GM23248 (cell line): ENCODE data around the gene PLA2G2F. TPM values are rescaled to one million over a fixed set of nuclear protein-coding genes. Genes with fewer than 3 reads are reported as not detected.

Experiments
- DNase-seq: peaks from one replicate; pipeline ENCODE4 v3.0.0-alpha.2; 2015
- H2AFZ ChIP-seq: fragments of 200-600 bp; sonication (generic); 2 replicates; pipeline ENCODE4 v1.6.1; 2016; ENCODE audit warnings: antibody characterized with exemption
- H3F3A ChIP-seq: fragments of 200-600 bp; sonication (generic); 2 replicates; pipeline ENCODE4 v1.6.1; 2016; ENCODE audit warnings: mild to moderate bottlenecking, antibody characterized with exemption, mixed run types; ENCODE audit not compliant: insufficient read depth
- H3K27ac ChIP-seq: fragments of 200-600 bp; sonication (generic); 2 replicates; pipeline ENCODE4 v1.5.1; 2016; ENCODE audit warnings: mild to moderate bottlenecking
- H3K27me3 ChIP-seq: fragments of 200-600 bp; sonication (generic); replicated peaks from 2 replicates; pipeline ENCODE4 v1.6.1; 2016; ENCODE audit warnings: mild to moderate bottlenecking; ENCODE audit not compliant: insufficient read depth
- H3K36me3 ChIP-seq: fragments of 200-600 bp; sonication (generic); 2 replicates; pipeline ENCODE4 v1.6.1; 2016; ENCODE audit warnings: low read depth, mild to moderate bottlenecking
- H3K4me1 ChIP-seq: fragments of 200-600 bp; sonication (generic); 2 replicates; pipeline ENCODE4 v1.6.1; 2016; ENCODE audit warnings: mild to moderate bottlenecking; ENCODE audit not compliant: insufficient read depth
- H3K4me2 ChIP-seq: fragments of 200-600 bp; sonication (generic); one replicate; pipeline ENCODE4 v1.6.1; 2016; ENCODE audit warnings: mild to moderate bottlenecking; ENCODE audit not compliant: unreplicated experiment
- H3K4me3 ChIP-seq: fragments of 200-600 bp; sonication (generic); 2 replicates; pipeline ENCODE4 v1.5.1; 2016; ENCODE audit warnings: mild to moderate bottlenecking
- H3K79me2 ChIP-seq: fragments of 200-600 bp; sonication (generic); 2 replicates; pipeline ENCODE4 v1.6.1; 2016; ENCODE audit warnings: mild to moderate bottlenecking; ENCODE audit not compliant: insufficient read depth
- H3K9ac ChIP-seq: fragments of 200-600 bp; sonication (generic); 2 replicates; pipeline ENCODE4 v1.6.1; 2016; ENCODE audit warnings: mild to moderate bottlenecking
- H3K9me2 ChIP-seq: fragments of 200-600 bp; sonication (generic); 2 replicates; pipeline ENCODE4 v1.6.1; 2016; ENCODE audit warnings: mixed run types, mild to moderate bottlenecking, moderate library complexity; ENCODE audit not compliant: insufficient read depth
- H3K9me3 ChIP-seq: fragments of 200-600 bp; sonication (generic); one replicate; pipeline ENCODE4 v1.6.1; 2017; ENCODE audit warnings: low read depth
- H4K20me1 ChIP-seq: fragments of 200-600 bp; sonication (generic); 2 replicates; pipeline ENCODE4 v1.6.0; 2016; ENCODE audit not compliant: insufficient read depth
- EZH2 ChIP-seq: fragments of 200-600 bp; sonication (generic); IDR thresholded peaks from 2 replicates; pipeline ENCODE4 v1.6.1; 2018; ENCODE audit warnings: antibody characterized with exemption, mild to moderate bottlenecking; ENCODE audit not compliant: insufficient read depth, poor library complexity, severe bottlenecking
- EZH2phosphoT487 ChIP-seq: fragments of 200-600 bp; sonication (generic); IDR thresholded peaks from 2 replicates; pipeline ENCODE4 v1.6.1; 2018; ENCODE audit warnings: antibody characterized with exemption, moderate library complexity, mild to moderate bottlenecking, low read depth; ENCODE audit not compliant: insufficient read depth
- WGBS, 2 experiments: methylation state at CpG; one replicate each; pipeline ENCODE4 v1.1.6; 2015 to 2017; ENCODE audit warnings: low lambda C conversion rate in 2 of 2, low coverage in 1 of 2; ENCODE audit errors: missing lambda C conversion rate in 2 of 2; 5-methylcytosine and 5-hydroxymethylcytosine counted together
- in situ Hi-C: fragments of 300-500 bp; cut with MboI; formaldehyde crosslinking; loops from 2 replicates; pipeline ENCODE4 v1.15.0; 2020
- polyA plus RNA-seq: library from polyadenylated mRNA; unstranded; fragments of >200 nt; fragmentation: Nextera tagmentation; extraction: Ambion mirVana; gene quantifications from 2 replicates; pipeline ENCODE4 v1.2.1, GENCODE V29; 2016
- total RNA-seq: library from RNA; depleted of rRNA; stranded (reverse); fragments of >200 nt; shearing (Covaris generic); gene quantifications from 2 replicates; pipeline ENCODE4 v1.2.3, GENCODE V29; 2014

PLA2G2F gene
- total and polyA plus RNA-seq, 2 experiments from 2014 or later: not detected

DNA sequence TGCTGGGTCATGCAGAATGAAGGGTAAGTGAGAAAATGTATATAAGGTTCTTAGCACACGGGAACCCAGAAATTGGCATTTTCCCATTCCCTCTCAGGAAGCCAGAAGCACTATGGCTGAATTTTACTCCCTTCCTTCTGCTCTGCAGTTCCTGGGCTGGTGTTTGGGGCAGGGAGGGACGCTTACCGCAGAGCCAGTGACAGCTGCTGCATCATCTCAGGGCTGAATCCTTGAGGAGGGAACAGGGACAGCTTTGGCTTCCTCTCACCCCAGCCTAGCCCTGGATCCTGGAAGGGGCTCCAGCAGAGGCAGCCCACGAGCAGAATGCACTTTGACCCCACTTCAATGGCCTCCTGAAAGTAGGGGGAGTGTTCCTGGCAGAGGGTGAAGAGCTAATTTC lies 31.8 kb upstream of the PLA2G2F start:
- DNase-seq: no peak

DNA sequence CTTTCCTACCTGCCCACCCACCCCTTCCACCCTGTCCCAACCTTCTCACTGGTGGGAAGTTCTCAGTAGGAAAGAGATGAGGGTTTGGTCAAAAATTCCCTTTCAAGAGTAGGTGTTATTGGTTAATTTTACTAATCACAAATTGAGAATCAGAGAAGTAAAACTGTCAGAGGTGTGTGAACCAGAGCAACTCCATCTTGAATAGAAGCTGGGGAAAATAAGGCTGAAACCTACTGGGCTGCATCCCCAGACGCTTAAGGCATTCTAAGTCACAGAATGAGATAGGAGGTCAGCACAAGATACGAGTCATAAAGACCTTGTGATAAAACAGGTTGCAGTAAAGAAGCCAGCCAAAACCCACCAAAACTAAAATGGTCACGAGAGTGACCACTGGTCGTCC lies 31.3 kb upstream of the PLA2G2F start:
- Histone ChIP-seq H3K9me3 (no peaks in the 10 kb centered on the region), H3K9ac (no peak overlapping the region), H3K36me3 (no peaks in the 10 kb centered on the region), H3K4me3 (no peak overlapping the region), H3K79me2 (no peaks in the 10 kb centered on the region), H3K4me1 (peaks cover 20% of the 10 kb centered on the region), H3F3A (peaks cover 18% of the 10 kb centered on the region), H2AFZ (no peak overlapping the region), H3K27me3 (no peaks in the 10 kb centered on the region), H3K4me2 (no peak overlapping the region), H3K9me2 (no peaks in the 10 kb centered on the region), H4K20me1 (no peaks in the 10 kb centered on the region), H3K27ac (no peak overlapping the region)
- in situ Hi-C loops: no loop called here
- DNase-seq: no peak
- 89 to 96% methylated on average over 4 of the region's 4 CpGs for WGBS, 2 experiments
- TF ChIP-seq EZH2phosphoT487 (no peak), EZH2 (no peak)

More for the DNA sequence above, 31.8 kb upstream of the PLA2G2F start:
- Histone ChIP-seq H3K9ac (no peak overlapping the region), H3F3A (peaks cover 18% of the 10 kb centered on the region), H3K9me3 (no peaks in the 10 kb centered on the region), H3K4me2 (no peak overlapping the region), H3K27me3 (no peaks in the 10 kb centered on the region), H3K27ac (no peak overlapping the region), H3K79me2 (no peaks in the 10 kb centered on the region), H2AFZ (no peak overlapping the region), H3K9me2 (no peaks in the 10 kb centered on the region), H3K4me1 (peaks cover 24% of the 10 kb centered on the region), H4K20me1 (no peaks in the 10 kb centered on the region), H3K4me3 (no peak overlapping the region), H3K36me3 (no peaks in the 10 kb centered on the region)
- 87 to 88% methylated on average over 4 of the region's 4 CpGs for WGBS, 2 experiments
- in situ Hi-C loops: no loop called here
- no peak for TF ChIP-seq EZH2
- no peak for TF ChIP-seq EZH2phosphoT487

DNA sequence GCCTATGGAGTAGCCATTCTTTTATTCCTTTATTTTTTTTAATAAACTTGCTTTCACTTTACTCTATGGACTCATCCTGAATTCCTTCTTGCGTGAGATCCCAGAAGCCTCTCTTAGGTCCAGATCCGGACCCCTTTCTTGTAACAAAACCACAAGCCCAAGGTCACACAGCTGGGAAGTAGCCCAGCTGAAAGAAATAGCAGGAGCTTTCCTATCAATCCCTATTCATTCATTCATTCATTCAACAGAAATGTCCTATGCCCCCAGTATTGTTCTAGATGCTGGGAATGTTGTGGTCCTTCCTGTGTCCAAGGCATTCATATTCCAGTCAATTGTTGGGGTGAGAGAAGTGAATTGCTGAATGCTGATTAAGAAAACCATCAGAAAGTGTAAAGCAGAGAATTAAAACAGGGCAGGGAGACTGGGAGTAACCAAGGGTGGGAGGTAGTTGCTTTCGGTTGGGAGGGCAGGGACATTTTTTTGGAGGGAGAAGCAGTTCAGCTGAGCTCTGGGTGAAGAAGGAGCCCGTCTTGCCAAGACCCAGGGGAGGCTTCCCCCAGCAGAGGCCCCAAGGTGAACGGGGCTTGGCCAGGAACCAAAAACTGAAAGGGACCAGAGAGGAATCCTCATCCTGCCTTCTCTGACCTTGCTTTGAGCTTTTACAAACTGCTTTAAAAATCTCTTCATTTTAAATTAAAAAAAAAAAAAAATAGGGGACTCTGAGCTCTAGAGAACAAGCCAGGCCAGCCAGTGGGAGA lies 30.6 kb upstream of the PLA2G2F start:
- no peak for TF ChIP-seq EZH2
- no peak for TF ChIP-seq EZH2phosphoT487
- H3K9me3 ChIP-seq: no peaks in the 10 kb centered on the region
- no peaks in the 10 kb centered on the region for H3K27me3 ChIP-seq
- H3K4me1 ChIP-seq: peaks cover 13% of the 10 kb centered on the region
- H3K4me3 ChIP-seq: no peak overlapping the region
- no peak for DNase-seq
- peaks cover 12% of the 10 kb centered on the region for H3F3A ChIP-seq
- H4K20me1 ChIP-seq: no peaks in the 10 kb centered on the region
- in situ Hi-C loops: no loop called here
- H3K36me3 ChIP-seq: no peaks in the 10 kb centered on the region
- H3K79me2 ChIP-seq: no peaks in the 10 kb centered on the region
- no peak overlapping the region for H3K27ac ChIP-seq
- WGBS, 2 experiments: 76 to 80% methylated on average over 5 of the region's 5 CpGs
- no peak overlapping the region for H3K9ac ChIP-seq
- no peak overlapping the region for H2AFZ ChIP-seq
- H3K9me2 ChIP-seq: no peaks in the 10 kb centered on the region
- H3K4me2 ChIP-seq: no peak overlapping the region

DNA sequence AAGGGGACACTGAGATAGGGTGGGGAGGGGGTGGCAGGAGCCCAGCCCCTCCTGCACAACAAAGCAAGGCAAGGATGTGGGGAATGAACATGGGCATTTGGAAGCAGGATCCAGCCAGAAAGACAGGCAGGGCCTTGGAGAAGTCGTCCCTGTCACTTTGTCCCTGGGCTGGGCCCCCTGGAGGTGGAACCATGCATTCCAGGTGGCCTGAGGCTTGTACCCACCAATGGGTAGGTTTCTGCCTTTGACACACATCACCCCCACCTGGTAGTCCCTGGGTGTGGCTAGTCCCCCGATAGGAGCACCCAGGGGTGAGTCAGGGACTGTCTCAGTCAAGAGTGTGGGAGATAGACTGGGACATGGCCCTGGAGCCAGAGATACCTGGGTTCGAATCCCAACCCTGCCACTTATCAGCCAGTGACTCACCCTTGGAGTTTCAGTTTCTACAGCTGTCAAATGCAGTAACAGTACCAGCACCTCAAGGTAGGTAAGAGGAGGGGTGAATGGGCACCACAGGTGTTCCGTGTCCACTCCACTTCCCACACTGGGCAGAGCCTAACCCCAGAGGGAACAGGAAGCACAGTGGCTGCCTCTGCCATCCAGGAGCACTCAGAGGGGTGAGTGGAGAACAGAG lies 29.8 kb upstream of the PLA2G2F start:
- Histone ChIP-seq H2AFZ (no peak overlapping the region), H4K20me1 (no peaks in the 10 kb centered on the region), H3K9me2 (no peaks in the 10 kb centered on the region), H3K36me3 (no peaks in the 10 kb centered on the region), H3K79me2 (no peaks in the 10 kb centered on the region), H3F3A (peaks cover 8% of the 10 kb centered on the region; the same call in 1 of the 2 replicates), H3K27ac (no peak overlapping the region), H3K27me3 (no peaks in the 10 kb centered on the region), H3K4me1 (peaks cover 11% of the 10 kb centered on the region), H3K4me3 (no peak overlapping the region), H3K9ac (no peak overlapping the region), H3K9me3 (no peaks in the 10 kb centered on the region), H3K4me2 (no peak overlapping the region)
- in situ Hi-C loops: no loop called here
- no peak for DNase-seq
- WGBS, 2 experiments: 85 to 86% methylated on average over 4 of the region's 4 CpGs
- no peak for TF ChIP-seq EZH2phosphoT487
- no peak for TF ChIP-seq EZH2
